ENCODE data around the gene FCN1. TPM values are rescaled to one million over a fixed set of nuclear protein-coding genes. Genes with fewer than 3 reads are reported as not detected.
"Not testable (repeated sequence)": the region's sequence is repeated elsewhere in the genome, so short reads cannot be mapped to it uniquely, and the experiment has no call there.

Gene FCN1
- 9.3 TPM for total RNA-seq

GRCh38 chr9:134917431-134918373 lies at the start of gene FCN1:
Gene FCN1 (minus strand): TSS chr9:134917912. CDS start chr9:134917871, 41 bp downstream.
- no peak for DNase-seq

DNA sequence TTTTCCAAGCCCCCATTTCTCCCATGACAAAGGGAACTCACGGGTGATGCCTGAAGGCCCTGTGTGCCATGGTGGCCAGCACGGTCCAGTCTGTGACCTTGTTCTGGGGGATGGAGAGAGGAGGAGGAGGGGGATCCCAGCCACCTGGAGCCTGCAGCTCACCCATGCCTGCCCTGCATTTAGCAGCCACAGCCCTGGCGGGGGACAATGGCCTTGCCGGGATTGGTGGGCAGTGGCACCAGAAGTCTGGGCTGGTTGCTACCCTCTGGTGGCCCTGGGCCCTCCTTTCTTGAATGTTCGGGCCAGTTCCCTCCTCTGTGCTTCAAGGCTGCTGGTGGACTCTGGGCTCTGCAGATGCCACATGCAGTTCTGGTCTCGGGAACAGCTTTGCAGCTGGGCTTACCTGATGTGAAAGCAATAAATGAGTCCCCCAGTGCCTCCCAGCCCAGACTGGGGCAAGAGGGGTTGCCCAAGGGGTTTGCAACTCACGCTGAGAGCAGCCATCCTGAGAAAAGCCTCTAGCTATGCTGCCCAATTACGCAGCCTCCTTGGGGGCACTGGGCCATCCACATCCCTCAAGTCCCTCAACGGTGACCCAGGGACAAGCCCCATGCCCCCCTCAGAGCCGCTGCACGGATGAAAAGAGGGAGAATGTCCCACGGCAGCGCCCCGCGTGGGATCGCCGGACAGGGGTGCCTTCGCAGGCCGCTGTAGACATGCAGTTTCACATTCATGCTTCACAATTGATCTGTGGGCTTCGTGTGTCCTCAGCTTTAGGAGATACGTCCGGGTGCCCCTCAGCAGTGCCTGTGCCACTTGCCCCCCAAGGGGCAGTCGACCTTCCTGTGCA lies 49.2 kb upstream of the FCN1 start:
- no peak for DNase-seq

GRCh38 chr9:134966270-134966669 lies 48.6 kb upstream of the FCN1 start:
- no peak for DNase-seq

- DNase-seq = no peak
These were observed 48.1 kb upstream of the FCN1 start for GRCh38 chr9:134965851-134966250.

DNA sequence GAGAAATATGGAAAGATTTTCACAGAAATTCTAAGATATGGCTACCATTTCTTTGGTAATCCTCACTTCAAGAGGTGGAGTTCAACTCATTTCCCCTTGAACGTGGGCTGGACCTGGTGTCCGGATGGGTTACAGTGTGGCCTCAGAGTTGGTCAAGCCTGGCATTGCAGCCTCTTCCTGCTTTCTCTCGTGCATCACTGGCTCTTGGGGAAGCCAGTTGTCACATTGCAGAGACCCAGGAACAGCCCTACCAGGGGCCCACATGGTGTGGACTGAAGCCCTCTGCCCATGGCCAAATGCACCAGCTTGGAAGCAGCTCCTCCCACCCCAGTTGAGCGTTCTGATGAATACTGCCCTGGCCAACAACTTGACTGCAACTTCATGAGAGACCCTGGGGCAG lies 47.7 kb upstream of the FCN1 start:
- DNase-seq = no peak

- no peak for DNase-seq
These were observed 46.8 kb upstream of the FCN1 start for GRCh38 chr9:134964271-134965055.

DNA sequence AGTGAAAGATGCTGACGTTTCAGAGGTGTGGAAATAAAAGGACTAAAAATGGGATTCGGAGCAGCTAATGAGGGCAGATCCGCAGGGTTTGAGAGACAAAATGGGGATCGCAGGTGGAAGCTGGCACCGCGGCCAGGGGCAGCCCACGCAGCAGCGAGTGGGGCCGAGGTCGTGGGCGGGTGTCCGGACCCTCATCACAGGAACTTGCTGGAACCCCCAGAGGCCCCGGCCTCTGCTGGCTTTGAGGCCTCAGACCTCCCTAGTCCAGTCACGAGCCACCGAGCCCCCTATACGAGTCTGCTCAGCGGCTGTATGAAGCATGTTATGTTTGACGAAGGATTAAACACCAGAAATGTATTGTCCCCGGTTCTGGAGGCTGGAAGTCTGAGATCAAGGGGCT lies 45.8 kb upstream of the FCN1 start:
- DNase-seq = no peak

DNA sequence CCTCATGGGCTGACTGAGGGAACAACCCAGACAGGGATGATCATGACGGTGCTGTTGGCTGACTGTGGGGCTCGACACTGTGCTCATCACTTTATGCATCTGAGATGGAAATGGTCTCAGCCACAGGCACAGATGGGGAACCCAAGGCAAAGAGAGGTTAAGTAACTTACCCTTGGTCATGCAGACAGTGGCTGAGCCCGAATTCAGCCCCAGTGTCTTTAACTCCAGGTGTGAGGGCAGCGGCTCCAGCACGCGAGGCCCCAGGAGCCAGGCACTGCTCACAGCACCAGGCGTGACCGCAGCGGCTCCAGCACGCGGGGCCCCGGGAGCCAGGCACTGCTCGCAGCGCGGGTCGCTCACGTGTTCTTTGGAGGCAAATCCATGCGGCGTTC lies 45.3 kb upstream of the FCN1 start:
- no peak for DNase-seq

DNA sequence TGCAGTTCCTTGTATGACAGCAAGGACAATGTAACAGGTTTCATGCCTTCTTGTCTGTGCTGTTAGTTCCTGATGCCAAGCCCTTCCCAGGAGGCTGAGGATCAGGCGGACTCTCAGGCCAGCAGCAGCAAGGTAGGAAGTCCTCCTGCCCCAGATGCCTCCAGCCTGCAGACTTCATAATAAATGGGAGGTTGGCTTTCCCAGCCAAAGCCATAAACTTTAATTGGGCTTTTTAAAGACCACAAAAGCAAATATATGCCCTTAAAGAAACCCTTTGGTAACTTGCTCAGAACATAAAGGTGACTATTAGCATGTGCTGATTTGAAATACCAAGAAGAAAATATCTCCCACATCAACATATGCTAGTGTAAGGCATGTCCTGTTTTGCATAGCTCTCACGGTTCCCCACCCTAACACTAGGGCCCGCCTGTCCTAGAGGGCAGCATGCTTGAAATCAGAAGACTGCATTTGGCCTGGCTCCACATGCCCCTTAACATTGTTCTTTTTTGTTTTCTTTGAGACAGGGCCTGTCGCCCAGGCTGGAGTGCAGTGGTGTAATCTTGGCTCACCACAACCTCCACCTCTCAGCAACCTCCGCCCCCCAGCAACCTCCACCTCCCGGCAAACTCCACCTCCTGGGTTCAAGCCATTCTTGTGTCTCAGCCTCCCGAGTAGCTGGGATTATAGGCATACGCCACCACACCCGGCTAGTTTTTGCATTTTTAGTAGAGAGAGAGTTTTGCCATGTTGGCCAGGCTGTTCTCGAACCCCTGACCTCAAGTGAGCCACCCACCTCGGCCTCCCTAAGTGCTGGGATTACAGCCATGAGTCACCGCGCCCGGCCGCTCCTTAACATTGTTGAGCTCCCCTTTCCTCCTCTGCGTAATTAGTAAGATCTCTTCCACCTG lies 44.6 kb upstream of the FCN1 start:
- DNase-seq = no peak

GRCh38 chr9:134961331-134962064 lies 43.8 kb upstream of the FCN1 start:
- peak; percentile 46 for DNase-seq

DNA sequence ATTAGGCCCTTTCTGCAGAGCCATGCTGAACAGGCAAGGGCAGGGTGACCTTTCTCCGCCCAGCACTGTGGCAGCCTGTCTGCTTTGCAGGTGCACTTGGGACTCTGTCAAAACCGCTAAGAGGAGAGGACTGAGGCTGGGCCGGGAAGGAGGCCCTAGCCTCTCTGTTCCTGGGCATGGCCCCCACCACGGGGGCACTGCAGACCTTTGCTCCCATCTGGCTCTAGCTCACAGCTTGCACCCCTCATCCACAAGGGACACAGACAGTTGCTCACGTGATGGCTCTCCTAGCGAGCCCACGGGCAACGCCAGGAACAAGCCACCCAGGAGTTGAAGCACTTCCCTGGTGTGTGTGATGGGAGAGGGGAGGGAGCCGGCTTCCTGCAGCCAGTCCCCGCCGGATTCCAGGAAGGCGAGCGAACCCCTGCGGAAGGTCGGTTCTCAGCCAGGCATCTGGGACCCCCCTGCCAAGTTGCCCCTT lies 43.0 kb upstream of the FCN1 start:
- DNase-seq = no peak

DNA sequence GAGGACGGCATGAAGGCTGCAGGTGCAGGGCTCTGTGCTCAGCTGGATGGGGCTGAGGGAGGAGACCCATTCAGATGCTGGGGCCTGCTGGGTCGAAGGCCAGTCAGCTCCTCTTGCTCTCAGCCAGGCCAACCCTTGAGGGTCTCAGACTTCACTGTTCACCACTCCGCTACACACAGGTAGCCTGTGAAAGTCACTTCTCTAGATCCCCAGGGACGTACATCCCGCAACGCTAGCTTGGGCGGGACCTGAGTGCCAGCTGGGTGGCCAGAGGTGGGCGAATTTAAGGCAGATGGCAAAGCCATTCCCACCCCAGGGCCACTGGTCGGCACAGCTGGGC lies 42.2 kb upstream of the FCN1 start:
- DNase-seq = no peak

DNA sequence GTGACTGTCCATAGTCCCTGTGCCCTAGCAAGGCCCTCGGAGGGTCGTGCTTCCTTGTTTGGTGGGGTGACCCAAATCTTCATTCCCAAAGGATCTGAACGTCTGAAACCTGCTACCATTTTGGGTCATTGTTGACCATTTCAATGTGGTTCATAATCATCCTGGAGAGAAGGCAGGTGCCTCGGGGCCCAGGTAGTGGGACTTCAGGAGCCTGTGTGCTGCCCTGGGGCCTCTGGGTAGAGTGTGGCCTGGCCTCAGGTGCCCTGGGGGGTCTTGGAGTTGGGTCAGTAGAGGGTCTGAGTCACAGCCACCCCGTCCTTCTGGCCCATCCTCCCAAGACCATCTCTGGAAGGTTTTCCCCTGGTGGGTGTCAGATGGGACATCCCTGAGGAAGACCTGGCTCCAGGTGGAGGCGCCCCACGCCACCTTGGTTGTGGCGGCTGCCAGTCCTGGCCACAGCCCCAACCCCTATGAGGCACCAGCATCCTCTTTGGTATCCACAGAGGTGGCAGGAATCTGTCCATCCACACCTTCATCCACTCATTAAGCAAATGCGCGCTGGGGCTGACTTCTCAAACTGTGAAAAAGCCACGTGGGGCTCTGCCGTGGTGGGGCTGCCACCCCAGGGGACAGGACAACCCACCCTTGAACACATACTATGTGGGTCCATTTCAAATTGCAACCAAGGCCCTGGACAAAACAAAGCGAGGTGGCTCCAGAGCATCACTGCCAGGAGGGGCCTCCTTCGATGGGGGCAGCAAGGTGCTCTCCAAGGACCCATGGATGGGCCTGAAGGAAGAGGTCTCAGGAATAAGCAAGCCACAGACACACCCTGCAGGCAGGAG lies 41.6 kb upstream of the FCN1 start:
- DNase-seq = no peak

- DNase-seq = no peak
These were observed 40.2 kb upstream of the FCN1 start for GRCh38 chr9:134957945-134958227.

- no peak for DNase-seq
These were observed 39.6 kb upstream of the FCN1 start for GRCh38 chr9:134957165-134957944.

DNA sequence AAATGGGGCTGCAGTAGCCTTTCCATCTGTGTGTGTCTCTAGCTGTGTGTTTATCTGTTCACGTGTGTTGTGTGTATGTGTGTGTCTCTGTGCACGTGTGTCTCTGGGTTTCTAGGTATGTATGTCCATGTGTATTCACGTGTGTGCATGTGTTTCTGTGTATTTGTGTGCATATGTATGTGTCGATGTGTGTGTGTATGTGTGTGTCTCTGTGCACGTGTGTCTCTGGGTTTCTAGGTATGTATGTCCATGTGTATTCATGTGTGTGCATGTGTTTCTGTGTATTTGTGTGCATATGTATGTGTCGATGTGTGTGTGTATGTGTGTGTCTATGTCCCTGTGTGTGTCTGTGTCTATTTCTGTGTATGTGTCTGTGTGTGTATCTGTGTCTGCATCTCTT lies 38.7 kb upstream of the FCN1 start:
- DNase-seq = not testable (repeated sequence)

DNA sequence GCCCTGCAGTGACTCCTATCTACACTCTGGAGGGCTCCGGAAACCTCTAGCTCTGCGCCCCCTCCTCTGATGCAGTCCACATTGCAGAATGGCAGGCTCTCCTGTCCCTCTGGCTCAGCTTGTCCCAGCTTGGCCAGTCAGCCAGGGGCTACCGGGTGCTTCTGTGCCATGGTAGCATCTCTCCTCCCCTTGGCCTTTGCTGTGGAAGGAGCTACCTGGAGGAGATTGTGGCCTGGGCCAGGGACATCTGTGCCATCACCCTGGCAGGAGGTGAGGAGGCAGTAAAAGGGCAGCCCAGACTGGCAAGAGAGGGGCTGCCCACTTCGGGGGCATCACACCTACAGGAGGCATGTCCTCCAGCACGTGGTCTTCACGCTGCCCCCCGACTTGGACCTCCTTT lies 38.1 kb upstream of the FCN1 start:
- no peak for DNase-seq

DNA sequence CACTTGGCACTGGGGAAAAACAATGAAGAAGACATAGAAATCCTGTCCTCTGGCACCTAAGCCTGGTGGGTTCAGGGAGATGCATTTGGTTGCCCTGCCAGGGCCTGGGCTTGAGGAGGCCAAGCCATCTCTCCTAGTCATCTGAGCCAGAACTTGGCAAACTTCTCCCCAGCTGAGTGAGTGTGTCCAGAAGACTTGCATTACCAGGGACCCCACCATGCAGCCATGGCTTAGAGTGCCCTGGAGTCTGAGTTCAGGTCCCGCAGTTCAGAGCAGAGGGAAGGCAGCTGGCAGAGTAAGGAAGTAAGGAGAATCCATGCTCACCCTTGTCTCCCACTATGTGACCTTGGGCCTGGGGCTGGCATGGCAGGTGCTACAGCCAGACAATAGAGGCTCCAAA lies 37.4 kb upstream of the FCN1 start:
- no peak for DNase-seq

DNA sequence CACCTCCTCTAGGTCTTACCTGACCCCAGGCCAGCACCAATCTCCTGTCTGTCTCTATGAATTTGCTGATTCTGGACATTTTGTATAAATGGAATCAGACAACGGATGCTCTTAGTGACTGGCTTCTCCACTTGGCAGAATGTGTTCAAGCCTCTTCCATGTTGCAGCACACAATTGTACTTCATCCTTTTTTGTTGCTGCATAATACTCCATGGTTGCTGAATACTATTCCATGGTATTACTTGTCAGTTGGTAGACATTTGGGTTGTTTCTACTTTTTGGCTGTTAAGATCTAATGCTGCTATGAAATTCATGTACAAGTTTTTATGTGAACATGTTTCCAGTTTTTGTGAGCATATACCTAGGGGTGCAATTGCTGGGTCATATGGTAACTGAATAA lies 34.3 kb upstream of the FCN1 start:
- DNase-seq = no peak
